ENCODE data around the gene IL13. TPM values are rescaled to one million over a fixed set of nuclear protein-coding genes. Genes with fewer than 3 reads are reported as not detected.

The IL13 gene
- total RNA-seq (2014; rRNA removed; shearing (Covaris generic)), result not detected in 2 replicates
- polyA plus RNA-seq (2016; fragmentation: Nextera tagmentation; extraction: Ambion mirVana), result not detected in 2 replicates

DNA sequence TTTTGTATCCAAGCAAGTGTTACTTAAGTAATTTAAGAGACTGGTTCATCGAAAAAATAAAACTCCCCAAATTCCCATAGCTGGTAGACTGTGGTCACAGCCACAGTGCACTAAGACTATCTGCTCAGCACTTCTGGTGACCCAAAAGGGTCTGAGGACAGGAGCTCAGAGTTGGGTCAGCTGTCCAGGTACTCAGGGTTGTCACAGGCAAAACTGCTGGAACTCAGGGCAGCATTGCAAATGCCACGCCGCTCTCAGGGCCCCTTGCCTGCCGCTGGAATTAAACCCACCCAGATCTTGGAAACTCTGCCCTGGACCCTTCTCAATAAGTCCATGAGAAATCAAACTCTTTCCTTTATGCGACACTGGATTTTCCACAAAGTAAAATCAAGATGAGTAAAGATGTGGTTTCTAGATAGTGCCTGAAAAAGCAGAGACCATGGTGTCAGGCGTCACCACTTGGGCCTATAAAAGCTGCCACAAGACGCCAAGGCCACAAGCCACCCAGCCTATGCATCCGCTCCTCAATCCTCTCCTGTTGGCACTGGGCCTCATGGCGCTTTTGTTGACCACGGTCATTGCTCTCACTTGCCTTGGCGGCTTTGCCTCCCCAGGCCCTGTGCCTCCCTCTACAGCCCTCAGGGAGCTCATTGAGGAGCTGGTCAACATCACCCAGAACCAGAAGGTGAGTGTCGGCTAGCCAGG, at the start of gene IL13:
Gene IL13 (plus strand): TSS at position 498 of the 705 bp plus-strand sequence. CDS start 14 bp downstream, at position 512.
- H3K4me3 ChIP-seq, result no peak within 1 kb of the TSS
- no peak for DNase-seq
- no peak within 1 kb of the TSS for H2AFZ ChIP-seq
- no peaks in the 10 kb centered on the region for H4K20me1 ChIP-seq (ENCODE audit: insufficient read depth)
- no peaks in the 10 kb centered on the region for H3K4me1 ChIP-seq (ENCODE audit: insufficient read depth)
- H3K4me2 ChIP-seq (ENCODE audit: unreplicated experiment), result no peak within 1 kb of the TSS
- in situ Hi-C loops (cut with MboI), result no loop called here
- H3K9ac ChIP-seq, result no peak within 1 kb of the TSS
- H3F3A ChIP-seq (ENCODE audit: insufficient read depth), result no peaks in the 10 kb centered on the region
- H3K79me2 ChIP-seq (ENCODE audit: insufficient read depth), result no peaks in the 10 kb centered on the region
- TF ChIP-seq EZH2 (IDR thresholded peaks at IDR 0.05; ENCODE audit: insufficient read depth, poor library complexity, severe bottlenecking) (no peak), EZH2phosphoT487 (IDR thresholded peaks at IDR 0.05; ENCODE audit: insufficient read depth, low read depth) (no peak)
- H3K9me3 ChIP-seq (ENCODE audit: low read depth), result no peaks in the 10 kb centered on the region
- 96 to 97% methylated on average over 12 of the region's 12 CpGs for WGBS, 2 experiments (ENCODE audit: low coverage in 1 of 2, low lambda C conversion rate in 2 of 2, missing lambda C conversion rate in 2 of 2)
- peaks cover 11% of the 10 kb centered on the region; the same call in 1 of the 2 replicates for H3K27me3 ChIP-seq (replicated peaks; ENCODE audit: insufficient read depth)
- H3K27ac ChIP-seq, result no peak within 1 kb of the TSS
- no peaks in the 10 kb centered on the region for H3K9me2 ChIP-seq (ENCODE audit: insufficient read depth)
- H3K36me3 ChIP-seq (ENCODE audit: low read depth), result no peaks in the 10 kb centered on the region

GRCh38 chr5:132611965-132612364, 46.0 kb upstream of the IL13 start:
- WGBS, 2 experiments (ENCODE audit: low coverage in 1 of 2, low lambda C conversion rate in 2 of 2, missing lambda C conversion rate in 2 of 2), result 49 to 52% methylated on average over 2 of the region's 2 CpGs
- H3K36me3 ChIP-seq (ENCODE audit: low read depth), result peaks cover 36% of the 10 kb centered on the region

DNA sequence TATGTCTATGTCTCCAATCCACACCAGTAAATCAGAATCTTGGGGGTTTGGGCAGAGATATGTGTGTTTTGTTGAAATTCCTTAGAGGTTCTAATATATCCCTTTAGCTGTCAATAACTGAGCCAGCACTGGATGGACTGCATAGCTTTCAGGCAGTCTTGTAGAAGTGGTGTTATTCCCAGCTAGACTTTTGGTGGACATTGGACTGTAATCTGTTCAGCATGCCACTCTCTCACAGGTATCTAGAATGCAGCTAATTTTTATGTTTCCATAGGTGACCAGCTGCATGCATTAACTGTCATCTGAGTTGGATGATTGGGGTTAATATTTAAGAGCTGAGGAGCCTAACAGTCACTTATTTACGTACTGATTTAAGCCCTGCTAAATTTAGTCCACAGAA, 45.1 kb upstream of the IL13 start:
- peaks cover 38% of the 10 kb centered on the region for H3K36me3 ChIP-seq (ENCODE audit: low read depth)
- TF ChIP-seq EZH2 (IDR thresholded peaks at IDR 0.05; ENCODE audit: insufficient read depth, poor library complexity, severe bottlenecking) (no peak), EZH2phosphoT487 (IDR thresholded peaks at IDR 0.05; ENCODE audit: insufficient read depth, low read depth) (no peak)
- no peak for DNase-seq

More at GRCh38 chr5:132611965-132612364, 46.0 kb upstream of the IL13 start:
- H3K4me2 ChIP-seq (ENCODE audit: unreplicated experiment), result no peak overlapping the region
- in situ Hi-C loops (cut with MboI), result no loop called here
- H3F3A ChIP-seq (ENCODE audit: insufficient read depth), result no peaks in the 10 kb centered on the region
- no peak overlapping the region for H2AFZ ChIP-seq
- no peaks in the 10 kb centered on the region for H3K9me2 ChIP-seq (ENCODE audit: insufficient read depth)
- H3K4me3 ChIP-seq, result no peak overlapping the region
- no peak overlapping the region for H3K9ac ChIP-seq
- no peaks in the 10 kb centered on the region for H3K79me2 ChIP-seq (ENCODE audit: insufficient read depth)
- no peaks in the 10 kb centered on the region for H4K20me1 ChIP-seq (ENCODE audit: insufficient read depth)
- no peak for TF ChIP-seq EZH2 (IDR thresholded peaks at IDR 0.05; ENCODE audit: insufficient read depth, poor library complexity, severe bottlenecking)
- TF ChIP-seq EZH2phosphoT487 (IDR thresholded peaks at IDR 0.05; ENCODE audit: insufficient read depth, low read depth), result no peak
- H3K27ac ChIP-seq, result no peak overlapping the region
- no peaks in the 10 kb centered on the region for H3K27me3 ChIP-seq (replicated peaks; ENCODE audit: insufficient read depth)
- H3K9me3 ChIP-seq (ENCODE audit: low read depth), result no peaks in the 10 kb centered on the region
- H3K4me1 ChIP-seq (ENCODE audit: insufficient read depth), result no peaks in the 10 kb centered on the region
- no peak for DNase-seq

DNA sequence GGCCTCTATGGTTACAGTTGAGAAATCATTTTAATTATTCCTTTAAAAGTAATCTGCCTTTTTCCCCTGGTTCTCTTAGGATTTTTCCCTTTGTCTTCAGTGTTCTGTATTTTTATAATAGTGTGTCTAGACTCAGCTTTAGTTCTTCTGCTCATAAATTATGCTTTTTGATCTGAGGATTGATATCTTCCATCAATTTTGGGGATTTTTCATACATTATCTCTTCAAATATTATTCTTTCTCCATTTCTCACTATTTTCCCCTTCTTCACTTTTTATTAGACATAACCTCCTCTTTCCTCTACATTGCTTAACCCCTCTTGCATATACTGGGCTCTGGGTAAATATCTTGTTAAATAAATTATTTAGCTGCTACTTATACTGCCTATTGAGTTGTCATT, 36.3 kb upstream of the IL13 start:
- H3K36me3 ChIP-seq (ENCODE audit: low read depth), result peaks cover 21% of the 10 kb centered on the region
- in situ Hi-C loops (cut with MboI), result no loop called here
- no peak overlapping the region for H2AFZ ChIP-seq
- H3K27me3 ChIP-seq (replicated peaks; ENCODE audit: insufficient read depth), result no peaks in the 10 kb centered on the region
- H3K4me1 ChIP-seq (ENCODE audit: insufficient read depth), result no peaks in the 10 kb centered on the region
- no peak overlapping the region for H3K4me2 ChIP-seq (ENCODE audit: unreplicated experiment)
- DNase-seq, result no peak
- no peak overlapping the region for H3K27ac ChIP-seq
- TF ChIP-seq EZH2 (IDR thresholded peaks at IDR 0.05; ENCODE audit: insufficient read depth, poor library complexity, severe bottlenecking) (no peak), EZH2phosphoT487 (IDR thresholded peaks at IDR 0.05; ENCODE audit: insufficient read depth, low read depth) (no peak)
- no peak overlapping the region for H3K4me3 ChIP-seq
- no peaks in the 10 kb centered on the region for H3K9me2 ChIP-seq (ENCODE audit: insufficient read depth)
- no peaks in the 10 kb centered on the region for H3K9me3 ChIP-seq (ENCODE audit: low read depth)
- H3K79me2 ChIP-seq (ENCODE audit: insufficient read depth), result no peaks in the 10 kb centered on the region
- H3F3A ChIP-seq (ENCODE audit: insufficient read depth), result no peaks in the 10 kb centered on the region
- no peaks in the 10 kb centered on the region for H4K20me1 ChIP-seq (ENCODE audit: insufficient read depth)
- H3K9ac ChIP-seq, result no peak overlapping the region

More for the DNA sequence above, 45.1 kb upstream of the IL13 start:
- Histone ChIP-seq H3F3A (ENCODE audit: insufficient read depth) (no peaks in the 10 kb centered on the region), H3K9me2 (ENCODE audit: insufficient read depth) (no peaks in the 10 kb centered on the region), H4K20me1 (ENCODE audit: insufficient read depth) (no peaks in the 10 kb centered on the region), H3K27me3 (replicated peaks; ENCODE audit: insufficient read depth) (no peaks in the 10 kb centered on the region), H3K79me2 (ENCODE audit: insufficient read depth) (no peaks in the 10 kb centered on the region), H3K4me3 (no peak overlapping the region), H3K27ac (no peak overlapping the region), H3K9me3 (ENCODE audit: low read depth) (no peaks in the 10 kb centered on the region), H3K4me1 (ENCODE audit: insufficient read depth) (no peaks in the 10 kb centered on the region), H2AFZ (no peak overlapping the region), H3K4me2 (ENCODE audit: unreplicated experiment) (no peak overlapping the region), H3K9ac (no peak overlapping the region)
- in situ Hi-C loops (cut with MboI), result no loop called here
- 92 to 100% methylated on average over 1 of the region's 1 CpG for WGBS, 2 experiments (ENCODE audit: low coverage in 1 of 2, low lambda C conversion rate in 2 of 2, missing lambda C conversion rate in 2 of 2)
